Measurements from ENCODE around the gene OOSP3.
"Not testable (repeated sequence)": the region's sequence is repeated elsewhere in the genome, so short reads cannot be mapped to it uniquely, and the experiment has no call there.

The OOSP3 gene

DNA sequence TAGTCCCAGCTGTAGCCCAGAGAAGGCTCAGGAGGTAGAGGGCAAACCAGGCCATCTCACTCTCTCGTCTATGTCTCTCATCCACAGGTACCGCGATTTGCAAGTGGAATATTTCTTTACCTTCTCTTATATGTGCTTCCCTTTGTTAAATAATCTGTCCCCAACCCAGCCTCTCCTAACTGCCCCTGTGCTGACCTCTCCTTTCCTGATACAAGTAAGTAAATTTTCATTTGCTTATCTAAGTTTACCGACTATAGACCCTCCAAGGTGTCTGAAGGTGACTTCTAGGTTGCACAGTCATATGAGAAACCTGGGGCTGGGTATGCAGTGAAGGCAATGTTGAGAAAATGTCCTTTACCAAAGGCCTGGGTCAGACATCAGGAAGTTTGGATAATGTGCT lies 33.2 kb upstream of the OOSP3 start, which contains the start of gene CBLIF:
CBLIF (minus strand) TSS at position 101 of the 400 bp plus-strand sequence; CDS start at position 55, 46 bp downstream.
- no peaks in the 10 kb centered on the region for H3F3A ChIP-seq (ENCODE audit: insufficient read depth, low read length)
- H2AFZ ChIP-seq (ENCODE audit: low read length): no peak within 1 kb of the TSS
- no peak for TF ChIP-seq EZH2 (IDR thresholded peaks at IDR 0.05; ENCODE audit: borderline replicate concordance, low read length)
- TF ChIP-seq, protein P1, sequence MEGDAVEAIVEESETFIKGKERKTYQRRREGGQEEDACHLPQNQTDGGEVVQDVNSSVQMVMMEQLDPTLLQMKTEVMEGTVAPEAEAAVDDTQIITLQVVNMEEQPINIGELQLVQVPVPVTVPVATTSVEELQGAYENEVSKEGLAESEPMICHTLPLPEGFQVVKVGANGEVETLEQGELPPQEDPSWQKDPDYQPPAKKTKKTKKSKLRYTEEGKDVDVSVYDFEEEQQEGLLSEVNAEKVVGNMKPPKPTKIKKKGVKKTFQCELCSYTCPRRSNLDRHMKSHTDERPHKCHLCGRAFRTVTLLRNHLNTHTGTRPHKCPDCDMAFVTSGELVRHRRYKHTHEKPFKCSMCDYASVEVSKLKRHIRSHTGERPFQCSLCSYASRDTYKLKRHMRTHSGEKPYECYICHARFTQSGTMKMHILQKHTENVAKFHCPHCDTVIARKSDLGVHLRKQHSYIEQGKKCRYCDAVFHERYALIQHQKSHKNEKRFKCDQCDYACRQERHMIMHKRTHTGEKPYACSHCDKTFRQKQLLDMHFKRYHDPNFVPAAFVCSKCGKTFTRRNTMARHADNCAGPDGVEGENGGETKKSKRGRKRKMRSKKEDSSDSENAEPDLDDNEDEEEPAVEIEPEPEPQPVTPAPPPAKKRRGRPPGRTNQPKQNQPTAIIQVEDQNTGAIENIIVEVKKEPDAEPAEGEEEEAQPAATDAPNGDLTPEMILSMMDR (IDR thresholded peaks at IDR 0.05; ENCODE audit: low read length): no peak
- no peaks in the 10 kb centered on the region for H4K20me1 ChIP-seq (ENCODE audit: insufficient read depth, low read length)
- H3K36me3 ChIP-seq (ENCODE audit: insufficient read depth, low read length): no peaks in the 10 kb centered on the region
- no peaks in the 10 kb centered on the region for H3K27me3 ChIP-seq (ENCODE audit: insufficient read depth, low read length)
- no peak within 1 kb of the TSS for H3K27ac ChIP-seq (ENCODE audit: low read depth, low read length, poor library complexity, severe bottlenecking)
- no peaks in the 10 kb centered on the region for H3K9me3 ChIP-seq (ENCODE audit: low read length)
- no peak within 1 kb of the TSS for H3K4me3 ChIP-seq (ENCODE audit: low read depth, low read length, poor library complexity, severe bottlenecking)
- no peaks in the 10 kb centered on the region for H3K79me2 ChIP-seq (ENCODE audit: insufficient read depth, low read length)
- H3K4me2 ChIP-seq (ENCODE audit: low read length): no peak within 1 kb of the TSS
- H3K9ac ChIP-seq (ENCODE audit: low read length): no peak within 1 kb of the TSS
- H3K9me2 ChIP-seq (ENCODE audit: low read depth, low read length): no peaks in the 10 kb centered on the region
- H3K4me1 ChIP-seq (ENCODE audit: insufficient read depth, low read length, severe bottlenecking): no peaks in the 10 kb centered on the region

DNA sequence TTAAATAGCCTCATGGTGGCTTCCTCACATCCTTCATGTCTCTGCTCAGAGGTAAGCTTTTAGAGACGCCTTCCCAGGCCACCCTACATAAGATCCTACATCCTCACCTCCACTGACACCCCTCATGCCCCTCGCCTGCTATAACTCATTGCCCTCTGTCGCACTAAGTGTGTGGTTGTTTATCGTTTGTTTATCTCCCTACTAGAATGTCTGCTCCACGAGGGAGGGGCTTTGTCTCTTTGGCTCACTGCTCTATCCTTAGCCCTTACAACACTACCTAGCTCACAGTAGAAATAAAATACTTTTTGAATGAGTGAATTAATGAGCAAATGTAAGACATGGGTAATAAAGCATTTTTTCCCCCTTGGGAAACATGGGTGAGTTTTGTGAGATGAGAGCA lies 32.0 kb upstream of the OOSP3 start:
- Histone ChIP-seq H3F3A (ENCODE audit: insufficient read depth, low read length) (no peaks in the 10 kb centered on the region), H4K20me1 (ENCODE audit: insufficient read depth, low read length) (no peaks in the 10 kb centered on the region), H2AFZ (ENCODE audit: low read length) (no peak overlapping the region), H3K9me3 (ENCODE audit: low read length) (no peaks in the 10 kb centered on the region), H3K79me2 (ENCODE audit: insufficient read depth, low read length) (no peaks in the 10 kb centered on the region), H3K9ac (ENCODE audit: low read length) (no peak overlapping the region), H3K4me2 (ENCODE audit: low read length) (no peak overlapping the region), H3K4me3 (ENCODE audit: low read depth, low read length, poor library complexity, severe bottlenecking) (no peak overlapping the region), H3K9me2 (ENCODE audit: low read depth, low read length) (no peaks in the 10 kb centered on the region), H3K4me1 (ENCODE audit: insufficient read depth, low read length, severe bottlenecking) (no peaks in the 10 kb centered on the region), H3K27ac (ENCODE audit: low read depth, low read length, poor library complexity, severe bottlenecking) (no peak overlapping the region), H3K27me3 (ENCODE audit: insufficient read depth, low read length) (no peaks in the 10 kb centered on the region), H3K36me3 (ENCODE audit: insufficient read depth, low read length) (no peaks in the 10 kb centered on the region)
- TF ChIP-seq, protein P1 (IDR thresholded peaks at IDR 0.05; ENCODE audit: low read length): no peak
- TF ChIP-seq EZH2 (IDR thresholded peaks at IDR 0.05; ENCODE audit: borderline replicate concordance, low read length): no peak

DNA sequence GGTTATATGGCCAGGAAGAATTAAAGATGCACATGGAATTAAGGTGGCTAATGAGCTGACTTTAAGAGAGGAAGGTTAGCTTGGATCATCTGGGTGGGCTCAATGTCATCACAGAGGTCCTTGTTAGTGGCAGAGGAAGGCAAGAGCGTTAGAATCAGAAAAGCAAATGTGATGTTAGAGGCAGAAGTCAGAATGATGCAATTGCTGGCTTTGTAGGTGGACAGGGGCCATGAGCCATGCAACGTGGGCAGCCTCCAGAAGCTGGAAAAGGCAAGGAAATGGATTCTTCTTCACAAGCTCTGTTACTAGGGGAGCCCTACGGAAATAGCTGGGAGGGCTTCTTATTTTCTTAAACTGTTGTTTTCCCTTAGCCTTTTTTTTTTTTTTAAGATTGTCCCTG lies 31.0 kb upstream of the OOSP3 start:
- Histone ChIP-seq H3K79me2 (ENCODE audit: insufficient read depth, low read length) (no peaks in the 10 kb centered on the region), H2AFZ (ENCODE audit: low read length) (no peak overlapping the region), H3K4me1 (ENCODE audit: insufficient read depth, low read length, severe bottlenecking) (no peaks in the 10 kb centered on the region), H3K4me2 (ENCODE audit: low read length) (no peak overlapping the region), H3K9me3 (ENCODE audit: low read length) (no peaks in the 10 kb centered on the region), H3K9me2 (ENCODE audit: low read depth, low read length) (no peaks in the 10 kb centered on the region), H3K27ac (ENCODE audit: low read depth, low read length, poor library complexity, severe bottlenecking) (no peak overlapping the region), H3K27me3 (ENCODE audit: insufficient read depth, low read length) (no peaks in the 10 kb centered on the region), H3K4me3 (ENCODE audit: low read depth, low read length, poor library complexity, severe bottlenecking) (no peak overlapping the region), H3F3A (ENCODE audit: insufficient read depth, low read length) (no peaks in the 10 kb centered on the region), H3K9ac (ENCODE audit: low read length) (no peak overlapping the region), H4K20me1 (ENCODE audit: insufficient read depth, low read length) (no peaks in the 10 kb centered on the region), H3K36me3 (ENCODE audit: insufficient read depth, low read length) (no peaks in the 10 kb centered on the region)
- no peak for TF ChIP-seq EZH2 (IDR thresholded peaks at IDR 0.05; ENCODE audit: borderline replicate concordance, low read length)
- TF ChIP-seq, protein P1 (IDR thresholded peaks at IDR 0.05; ENCODE audit: low read length): no peak

DNA sequence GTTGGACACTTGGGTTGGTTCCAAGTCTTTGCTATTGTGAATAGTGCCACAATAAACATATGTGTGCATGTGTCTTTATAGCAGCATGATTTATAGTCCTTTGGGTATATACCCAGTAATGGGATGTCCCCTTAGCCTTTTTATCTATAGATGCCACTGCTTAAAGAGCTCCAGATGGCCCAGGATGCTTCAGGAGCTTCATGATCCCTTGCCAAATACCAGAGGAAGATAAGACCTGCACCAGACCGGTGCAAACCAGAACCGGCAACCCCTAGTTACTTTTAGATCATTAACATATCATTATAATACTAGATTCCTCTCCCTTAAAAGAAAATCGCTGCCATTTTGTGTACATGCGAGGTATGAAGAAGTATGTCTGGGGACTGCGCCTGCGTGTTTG lies 30.1 kb upstream of the OOSP3 start:
- not testable (repeated sequence) for H3K36me3 ChIP-seq (ENCODE audit: insufficient read depth, low read length); H3F3A ChIP-seq (ENCODE audit: insufficient read depth, low read length); H3K9me3 ChIP-seq (ENCODE audit: low read length); H4K20me1 ChIP-seq (ENCODE audit: insufficient read depth, low read length); H3K79me2 ChIP-seq (ENCODE audit: insufficient read depth, low read length); H3K9ac ChIP-seq (ENCODE audit: low read length); H3K4me3 ChIP-seq (ENCODE audit: low read depth, low read length, poor library complexity, severe bottlenecking); H3K4me2 ChIP-seq (ENCODE audit: low read length); H3K27me3 ChIP-seq (ENCODE audit: insufficient read depth, low read length); H3K4me1 ChIP-seq (ENCODE audit: insufficient read depth, low read length, severe bottlenecking); H3K27ac ChIP-seq (ENCODE audit: low read depth, low read length, poor library complexity, severe bottlenecking); H2AFZ ChIP-seq (ENCODE audit: low read length); H3K9me2 ChIP-seq (ENCODE audit: low read depth, low read length)

Measured in OCI-LY1 (cell line).